VCaP (cell line): ENCODE data around the gene TBATA.

Experiments
- H3K27ac ChIP-seq: fragments of 450-650 bp; 2 replicates; pipeline ENCODE4 v1.5.1; 2017
- CTCF ChIP-seq: fragments of 450-650 bp; conservative IDR thresholded peaks from 2 replicates; pipeline ENCODE4 v1.5.1; 2017; ENCODE audit warnings: mild to moderate bottlenecking, moderate library complexity

TBATA gene

GRCh38 chr10:70735161-70735560 is 50.0 kb downstream of the TBATA start:
- TF ChIP-seq CTCF, result no peak
- H3K27ac ChIP-seq, result no peak overlapping the region

- no peak overlapping the region for H3K27ac ChIP-seq
- no peak for TF ChIP-seq CTCF
Observed at GRCh38 chr10:70733051-70733450, 52.1 kb downstream of the TBATA start.

GRCh38 chr10:70732569-70732968 is 52.6 kb downstream of the TBATA start:
- no peak for TF ChIP-seq CTCF
- H3K27ac ChIP-seq, result no peak overlapping the region

GRCh38 chr10:70730955-70731354 is 54.2 kb downstream of the TBATA start:
- TF ChIP-seq CTCF, result no peak

DNA sequence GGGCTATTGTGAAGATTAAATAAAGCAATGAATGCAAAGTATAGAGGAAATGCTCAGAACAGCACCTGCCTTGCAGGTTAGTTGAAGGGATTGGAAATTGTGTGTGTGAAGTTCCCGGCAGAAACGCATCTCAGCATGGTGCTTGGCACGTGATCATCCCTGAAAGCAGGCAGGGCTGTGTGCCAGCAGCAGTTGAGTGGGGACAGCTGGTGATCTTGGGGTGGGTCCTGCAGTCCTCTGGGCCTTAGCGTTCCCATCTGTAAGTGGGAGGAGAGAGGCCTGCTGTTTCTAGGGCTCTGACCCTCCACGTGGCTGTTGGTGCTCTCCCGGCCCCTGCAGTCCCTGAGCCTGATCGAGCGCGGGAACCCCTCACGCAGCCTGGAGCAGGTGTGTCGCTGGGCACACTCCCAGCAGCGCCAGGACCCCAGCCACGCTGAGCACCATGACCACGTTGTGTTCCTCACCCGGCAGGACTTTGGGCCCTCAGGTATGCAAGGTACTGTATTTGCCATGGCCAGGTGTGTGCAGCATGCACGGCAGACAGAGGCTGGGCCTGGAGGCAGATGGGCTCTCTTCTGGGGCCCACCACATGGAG is 55.3 kb downstream of the TBATA start:
- TF ChIP-seq CTCF, result no peak
- H3K27ac ChIP-seq, result no peak overlapping the region

More at GRCh38 chr10:70730955-70731354, 54.2 kb downstream of the TBATA start:
- H3K27ac ChIP-seq, result no peak overlapping the region

DNA sequence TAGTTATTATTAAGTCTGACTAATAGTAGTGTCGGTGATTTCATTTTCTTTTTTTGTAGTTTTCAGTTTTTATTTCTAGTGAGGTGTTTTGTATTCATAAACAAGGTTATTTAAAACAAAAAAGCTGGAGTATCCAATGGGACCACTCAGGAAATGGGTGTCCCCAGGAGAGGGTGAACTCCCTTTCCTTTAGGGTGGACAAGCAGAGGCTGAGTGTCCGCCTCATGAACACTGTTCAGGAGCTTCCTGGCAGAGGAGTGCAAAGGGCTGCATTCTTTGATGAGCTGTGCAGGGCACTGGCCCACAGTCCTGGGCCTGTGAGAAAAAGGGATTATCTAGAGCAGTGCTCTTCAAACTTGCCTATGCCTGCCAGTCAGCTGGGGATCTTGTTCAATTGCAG is 56.8 kb downstream of the TBATA start:
- no peak overlapping the region for H3K27ac ChIP-seq

GRCh38 chr10:70726909-70727495 is 58.2 kb downstream of the TBATA start:
- TF ChIP-seq CTCF, result no peak
- no peak overlapping the region for H3K27ac ChIP-seq

More for the DNA sequence above, 56.8 kb downstream of the TBATA start:
- TF ChIP-seq CTCF, result no peak
